Eye (tissue), 1 donor: ENCODE results near the gene SLC1A7.

ENCODE experiments used
- DNase-seq: peaks from one replicate; pipeline ENCODE4 v3.0.0-alpha.2; 2015

SLC1A7 gene

DNA sequence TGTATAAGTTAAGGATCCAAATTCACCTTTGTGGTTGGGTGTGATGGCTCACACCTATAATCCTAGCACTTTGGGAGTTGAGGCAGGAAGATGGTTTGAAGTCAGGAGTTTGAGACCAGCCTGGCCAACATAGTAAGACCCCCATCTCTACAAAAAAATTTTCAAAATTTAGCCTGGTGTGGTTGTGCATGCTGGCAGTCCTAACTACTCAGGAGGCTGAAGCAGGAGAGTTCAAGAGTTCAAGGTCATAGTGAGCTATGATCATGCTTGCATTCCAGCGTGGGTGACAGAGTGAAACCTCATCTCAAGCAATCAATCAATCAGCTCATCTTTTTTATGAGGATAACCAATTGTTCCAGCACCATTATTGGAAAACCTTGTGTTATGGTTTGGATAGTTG is 16.5 kb upstream of the SLC1A7 start:
- DNase-seq: no peak

DNA sequence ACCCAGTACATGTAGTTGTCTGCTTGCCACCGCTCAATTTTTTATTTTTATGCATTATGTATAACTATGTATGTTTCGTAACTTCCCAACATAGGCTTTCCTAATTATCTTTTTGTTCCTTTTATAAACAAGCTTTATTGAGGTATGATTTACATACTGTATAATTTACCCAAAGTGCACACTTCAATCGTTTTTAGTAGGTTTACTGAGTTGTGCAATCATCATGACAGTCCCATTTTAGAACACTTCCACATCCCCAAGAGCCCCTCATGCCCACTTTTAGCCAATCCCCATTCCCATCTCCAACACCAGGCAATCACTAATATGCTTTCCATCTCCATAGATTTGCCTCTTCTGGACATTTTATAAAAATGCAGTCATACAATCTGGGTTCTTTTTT is 14.3 kb upstream of the SLC1A7 start:
- DNase-seq: no peak

DNA sequence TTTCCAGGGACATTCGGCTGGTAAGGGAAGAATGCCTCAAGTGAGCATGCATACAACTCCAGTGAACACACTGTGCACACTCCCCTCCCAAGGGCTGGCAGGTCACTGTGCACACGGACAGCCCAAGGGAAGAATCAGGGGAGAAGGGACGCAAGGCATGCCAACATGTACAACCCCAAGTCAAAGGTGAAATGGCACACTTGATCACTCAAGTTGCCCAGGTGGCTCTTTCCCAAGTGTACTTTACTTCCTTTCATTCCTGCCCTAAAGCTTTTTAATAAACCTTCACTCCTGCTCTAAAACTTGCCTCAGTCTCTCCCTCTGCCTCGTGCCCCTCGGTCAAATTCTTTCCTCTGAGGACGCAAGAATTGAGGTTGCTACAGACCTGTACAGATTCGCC is 13.5 kb upstream of the SLC1A7 start:
- no peak for DNase-seq

DNA sequence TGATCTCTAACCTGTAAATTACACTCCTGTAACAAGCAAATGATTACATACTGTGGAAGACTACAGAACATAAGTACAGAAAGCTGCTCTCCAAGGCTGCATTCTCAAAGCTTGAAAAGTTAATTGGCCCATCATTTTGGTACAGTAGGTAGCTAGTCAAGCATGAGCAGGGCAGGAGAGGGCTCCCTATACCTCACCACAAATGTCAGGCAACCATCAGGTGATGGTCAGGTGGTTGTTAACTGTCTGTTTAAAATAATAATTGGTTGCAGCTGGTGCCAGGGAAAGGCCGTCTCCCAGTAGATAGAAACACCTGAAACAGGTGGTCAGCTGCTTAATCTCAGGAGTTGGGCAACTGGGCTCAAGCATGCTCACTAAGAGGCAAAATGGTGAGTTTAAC is 13.1 kb upstream of the SLC1A7 start:
- no peak for DNase-seq

DNA sequence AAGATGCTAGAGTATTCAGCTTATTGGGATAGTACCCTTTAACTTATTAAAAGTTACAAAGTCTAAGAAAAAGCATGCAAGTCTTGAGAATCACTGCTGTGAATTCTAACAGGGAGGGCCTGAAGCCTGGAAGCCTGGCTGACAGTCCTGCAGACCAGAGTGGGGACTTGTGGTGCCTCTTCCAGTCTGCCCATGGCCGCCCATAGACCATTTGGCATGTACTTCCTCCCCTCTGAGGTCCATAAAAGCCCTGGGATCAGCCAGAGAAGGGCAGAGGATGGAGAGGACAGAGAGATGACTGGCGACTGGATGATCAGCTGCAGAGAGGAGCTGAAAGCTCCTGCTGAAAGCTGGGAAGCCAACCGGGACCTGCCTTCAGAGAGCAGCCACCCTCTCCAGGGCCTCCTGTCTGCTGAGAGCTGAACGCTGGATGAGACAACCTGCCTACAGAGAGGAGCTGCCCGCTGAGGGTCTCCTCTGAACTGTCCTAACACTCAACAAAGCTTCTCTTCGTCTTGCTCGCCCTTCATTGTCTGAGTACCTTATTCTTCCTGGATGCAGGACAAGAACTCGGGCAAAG is 12.5 kb upstream of the SLC1A7 start:
- DNase-seq: no peak

DNA sequence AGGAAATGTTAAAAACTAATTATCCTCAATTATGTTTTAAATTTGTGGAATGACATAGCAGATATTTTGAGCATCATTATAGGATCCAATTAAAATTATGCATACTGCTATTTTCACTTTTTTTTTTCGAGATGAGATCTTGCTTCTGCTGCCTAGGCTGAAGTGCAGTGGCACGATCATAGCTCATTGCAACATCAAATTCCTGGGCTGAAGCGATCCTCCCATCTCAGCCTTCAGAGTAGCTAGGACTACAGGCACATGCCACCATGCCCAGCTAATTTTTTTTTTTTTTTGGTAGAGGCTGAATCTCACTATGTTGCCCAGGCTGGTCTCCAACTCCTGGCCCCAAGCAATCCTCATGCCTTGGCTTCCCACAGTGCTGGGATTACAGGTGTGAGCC is 11.3 kb upstream of the SLC1A7 start:
- no peak for DNase-seq

DNA sequence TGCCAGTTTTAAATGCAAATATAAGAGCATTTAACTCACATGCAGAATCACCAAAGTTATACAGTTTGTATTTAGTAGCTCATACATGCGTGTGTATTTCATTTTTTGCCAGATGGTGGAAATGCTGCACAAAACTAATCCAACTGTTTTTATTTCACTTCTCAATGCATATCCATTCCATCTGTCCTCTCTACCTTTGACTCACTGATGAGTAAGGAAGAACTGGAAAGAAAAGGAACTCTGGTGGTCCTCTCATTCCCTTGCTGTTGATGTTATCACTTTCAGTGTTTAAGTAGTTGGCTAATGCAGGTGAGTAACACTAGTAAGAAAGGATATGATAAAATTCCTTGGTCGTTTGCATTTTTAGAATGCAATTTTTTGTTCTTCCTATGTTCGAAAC is 5.7 kb upstream of the SLC1A7 start:
- DNase-seq: no peak

DNA sequence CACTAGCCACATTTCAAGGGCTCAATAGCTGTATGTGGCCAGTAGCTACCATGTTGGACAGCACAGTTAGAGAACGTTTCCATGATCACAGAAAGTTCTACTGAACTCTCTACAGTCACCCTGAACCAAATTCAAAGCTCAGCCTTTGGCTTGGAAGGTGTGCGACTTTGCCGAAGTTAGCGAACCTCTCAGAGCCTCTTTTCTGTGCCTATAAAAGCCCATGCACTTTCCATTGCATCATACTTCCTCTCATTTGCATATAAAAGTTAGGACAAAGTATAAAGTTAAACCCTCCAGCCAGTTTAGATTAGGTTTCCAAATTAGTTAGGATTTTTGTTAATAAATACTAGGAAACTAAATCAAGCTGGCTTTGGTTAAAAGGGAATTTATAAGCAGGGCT is 4.7 kb upstream of the SLC1A7 start:
- DNase-seq: no peak

DNA sequence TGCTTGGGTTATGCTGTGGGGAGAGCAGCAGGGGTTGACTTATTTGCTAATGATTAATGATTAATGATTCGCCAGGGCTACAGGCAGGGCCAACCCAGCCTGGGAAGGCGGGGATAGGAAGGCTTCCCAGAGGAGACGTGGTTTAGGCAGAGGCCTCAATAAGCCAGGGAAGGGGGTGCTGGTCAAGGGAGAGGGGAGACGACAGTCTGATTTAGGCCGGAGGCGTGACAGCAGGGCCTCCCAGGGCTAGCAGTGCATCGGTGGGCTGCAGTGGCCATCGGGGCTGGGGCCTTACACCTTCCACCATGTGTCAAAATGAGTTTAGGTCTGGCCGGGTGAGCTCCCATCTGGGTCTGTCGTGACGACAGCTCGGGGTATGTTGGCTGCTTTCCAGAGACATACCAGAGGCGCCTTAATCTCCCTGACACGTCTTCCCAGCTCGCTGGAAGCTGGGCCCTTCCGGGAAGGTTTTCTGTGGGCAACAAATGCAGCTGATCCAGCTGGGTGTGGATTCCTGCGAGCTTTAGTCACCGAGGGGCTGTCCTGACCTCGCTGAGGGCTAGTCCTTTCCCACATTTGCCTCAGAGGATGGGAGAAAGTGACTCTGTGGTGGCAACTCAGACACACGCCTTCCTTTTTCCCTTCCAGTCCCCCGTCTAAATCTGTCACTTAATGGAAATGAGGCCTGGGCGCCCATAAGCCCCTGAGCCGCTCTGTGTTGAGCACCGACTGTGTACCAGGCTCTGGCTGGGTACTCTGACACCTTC is 3.7 kb upstream of the SLC1A7 start:
- DNase-seq: peak; percentile 97

DNA sequence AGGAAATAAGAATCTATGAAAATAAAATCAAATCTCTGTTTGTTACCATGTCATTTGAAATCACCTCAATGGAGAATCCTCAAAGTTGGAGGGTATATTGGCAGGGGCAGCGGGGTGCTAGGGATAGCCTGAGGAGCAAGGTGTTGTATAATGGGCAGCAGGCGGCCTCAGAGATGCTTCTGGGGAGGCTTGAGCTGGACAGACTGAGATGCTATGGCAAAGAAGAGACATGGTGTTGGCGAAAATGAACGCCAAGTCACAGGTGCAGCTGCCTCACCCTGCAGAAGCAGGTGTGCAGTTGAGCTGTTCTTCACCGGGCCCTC is 3.1 kb upstream of the SLC1A7 start:
- DNase-seq: no peak

DNA sequence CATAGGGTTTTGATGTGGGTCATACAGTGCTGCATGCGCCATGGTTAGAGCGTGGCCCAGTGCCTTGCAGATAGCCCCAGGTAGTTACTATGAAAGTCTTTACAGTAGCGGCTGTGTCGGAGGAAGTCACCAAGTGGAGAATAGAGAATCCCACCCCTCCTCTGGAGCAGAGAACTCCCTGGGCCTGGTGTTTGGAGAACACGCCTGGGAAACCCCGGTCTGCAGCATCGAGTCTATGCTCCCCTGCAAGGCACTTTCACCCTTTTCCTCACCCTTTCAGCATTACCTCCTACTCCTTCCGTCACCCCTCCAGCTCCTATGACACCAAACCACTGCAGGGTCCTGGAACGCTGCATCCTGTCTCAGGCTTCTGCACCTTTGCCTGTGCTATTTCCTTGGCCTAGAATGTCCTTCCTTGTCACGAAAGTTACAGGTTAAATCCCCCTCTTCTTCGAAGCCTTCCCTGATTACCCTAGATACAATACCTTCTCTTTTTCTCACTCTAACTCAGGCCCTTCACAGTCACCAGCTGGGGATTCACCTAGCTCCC is 2.7 kb upstream of the SLC1A7 start:
- no peak for DNase-seq

DNA sequence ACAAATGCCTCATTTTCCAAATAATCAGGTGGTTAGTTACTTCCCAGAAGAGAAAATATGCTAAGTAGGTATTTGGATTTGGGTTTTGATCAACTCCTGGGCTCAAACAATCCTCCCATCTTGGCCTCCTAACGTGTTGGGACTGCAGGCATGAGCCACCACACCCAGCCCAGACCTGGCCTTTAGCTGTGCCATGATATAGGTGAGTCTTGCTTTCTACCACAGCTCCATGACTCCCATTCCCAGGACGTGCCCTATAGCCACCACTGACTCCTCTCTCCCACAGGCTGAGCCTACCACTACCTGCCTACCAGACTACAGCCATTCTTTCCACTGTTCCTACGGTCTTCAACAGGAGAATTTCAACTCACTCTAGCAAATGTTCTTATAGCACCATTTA is 1.8 kb upstream of the SLC1A7 start:
- no peak for DNase-seq

DNA sequence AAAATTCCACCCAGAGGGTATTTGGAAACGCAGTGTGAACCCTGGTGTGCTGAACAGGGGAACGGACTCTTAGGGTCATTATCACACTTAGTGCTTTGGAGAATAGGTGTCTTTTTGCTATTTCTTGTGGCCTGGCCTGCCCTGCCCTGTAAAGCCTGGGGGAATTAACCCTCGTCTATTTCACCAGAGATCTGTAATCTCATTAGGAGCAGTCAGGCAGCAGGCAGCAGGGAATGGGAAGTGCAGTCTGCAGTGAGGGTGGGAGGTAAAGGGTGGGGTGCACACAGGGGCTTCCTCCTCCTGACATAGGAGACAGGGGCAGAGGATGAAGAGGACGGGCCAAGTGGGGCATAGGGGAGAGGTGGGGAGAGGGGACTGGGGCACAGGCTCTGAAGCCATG is 1.1 kb upstream of the SLC1A7 start:
- DNase-seq: no peak

DNA sequence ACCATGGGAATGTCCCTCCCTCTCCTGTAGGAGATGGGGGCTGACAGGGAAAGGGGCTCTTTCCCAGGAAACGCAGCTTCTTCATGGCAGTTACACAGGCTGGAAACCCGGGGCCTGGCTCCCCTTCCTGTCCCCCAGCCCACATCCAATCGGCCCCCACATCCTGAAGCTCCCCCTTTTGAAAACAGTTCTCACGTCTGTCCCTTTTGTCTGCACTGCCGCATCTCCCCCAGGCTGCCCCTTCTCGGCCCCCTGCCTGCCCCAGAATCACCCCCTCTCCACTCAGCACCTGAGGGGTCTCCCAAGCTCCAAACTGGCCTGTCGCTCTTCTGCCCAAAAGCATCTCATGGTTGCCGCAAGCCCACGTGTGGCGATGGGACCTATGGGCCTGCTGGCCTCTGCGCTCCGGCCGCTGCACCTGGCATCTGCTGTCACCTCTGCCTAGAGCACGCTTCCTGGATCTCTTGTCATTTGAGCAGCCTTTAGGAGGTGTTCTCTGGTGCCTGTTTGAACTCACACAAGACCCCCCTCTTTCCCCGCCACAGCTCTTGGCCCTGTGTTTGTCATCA is 867 bp downstream of the SLC1A7 start:
- no peak for DNase-seq

DNA sequence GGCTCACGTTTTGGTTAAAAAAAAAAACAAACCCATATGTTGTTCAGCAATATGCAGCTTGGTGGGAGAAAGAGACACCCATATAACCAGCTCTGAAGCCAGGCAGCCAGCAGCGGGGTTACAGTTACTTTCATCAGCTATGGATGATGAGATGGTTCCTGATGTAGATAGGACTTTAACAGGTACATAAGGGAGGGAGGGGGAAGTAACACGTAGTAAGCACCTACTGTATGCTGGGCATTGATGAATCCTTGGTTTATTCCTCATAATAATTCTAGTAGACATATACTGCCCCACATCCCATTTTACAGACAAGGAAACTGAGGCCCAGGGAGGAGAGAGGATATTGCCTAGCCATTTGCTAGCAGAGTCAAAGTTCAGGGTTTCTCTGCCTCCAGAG is 2.0 kb downstream of the SLC1A7 start:
- DNase-seq: no peak

DNA sequence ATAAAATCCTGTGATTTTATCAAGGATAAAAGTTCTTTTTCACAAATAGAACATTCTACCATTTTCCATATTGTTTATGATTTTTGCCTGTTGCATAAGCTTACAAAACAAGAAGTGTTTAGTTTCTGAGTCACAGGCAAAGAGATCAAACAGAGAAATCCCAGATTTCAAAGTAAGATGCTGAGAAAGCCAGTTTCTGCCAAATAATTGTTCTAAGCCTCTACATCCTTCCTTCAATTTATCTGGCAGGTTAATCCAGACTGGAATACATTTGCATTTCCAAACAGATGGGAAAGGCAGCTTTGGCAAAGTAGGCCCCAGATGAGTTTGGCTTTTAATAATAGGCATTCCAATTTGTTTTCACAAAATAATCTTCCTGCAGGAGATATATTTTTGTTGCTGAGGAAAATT is 2.5 kb downstream of the SLC1A7 start:
- DNase-seq: no peak

DNA sequence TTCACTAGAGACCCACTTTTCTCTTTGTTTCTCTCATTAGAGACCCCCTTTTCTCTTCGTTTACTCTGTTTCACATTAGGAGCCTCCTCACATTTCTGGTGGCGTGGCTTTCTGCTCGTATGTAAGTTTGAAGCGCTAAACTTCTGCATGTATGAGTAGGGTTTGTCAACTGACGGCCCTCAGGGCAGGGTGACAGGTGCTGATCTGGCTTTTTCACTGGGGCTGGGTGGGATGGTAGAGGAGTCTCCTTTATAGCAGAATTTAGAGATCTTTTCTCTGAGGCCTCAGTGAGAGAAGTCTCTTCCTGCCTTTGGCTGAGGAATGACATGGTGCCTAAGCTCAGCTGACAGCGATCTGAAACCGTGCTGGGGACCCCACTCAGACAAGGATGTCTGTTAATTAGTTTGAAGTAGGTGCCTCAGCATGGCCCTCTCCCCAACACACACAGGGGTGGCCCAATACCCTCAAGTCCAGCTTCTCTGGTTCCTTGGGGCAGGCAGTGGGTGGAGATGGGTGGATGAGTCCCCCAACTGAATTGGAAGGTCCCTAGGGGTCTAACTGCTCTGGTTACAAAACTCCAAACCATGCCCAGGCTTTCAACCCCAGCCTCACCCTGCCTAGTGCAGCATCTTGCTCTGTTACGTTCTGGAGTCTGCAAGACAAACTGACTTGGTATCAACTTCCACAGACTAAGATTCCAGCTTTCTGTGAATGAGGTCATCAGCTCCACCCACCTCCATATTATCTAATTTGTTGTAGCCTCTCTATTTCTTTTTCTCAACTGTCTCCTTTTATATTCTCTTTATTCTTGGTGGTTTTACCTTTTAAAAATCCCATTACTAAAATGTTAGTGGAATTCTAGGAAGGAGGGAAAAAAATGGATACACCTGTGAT is 3.2 kb downstream of the SLC1A7 start:
- no peak for DNase-seq

DNA sequence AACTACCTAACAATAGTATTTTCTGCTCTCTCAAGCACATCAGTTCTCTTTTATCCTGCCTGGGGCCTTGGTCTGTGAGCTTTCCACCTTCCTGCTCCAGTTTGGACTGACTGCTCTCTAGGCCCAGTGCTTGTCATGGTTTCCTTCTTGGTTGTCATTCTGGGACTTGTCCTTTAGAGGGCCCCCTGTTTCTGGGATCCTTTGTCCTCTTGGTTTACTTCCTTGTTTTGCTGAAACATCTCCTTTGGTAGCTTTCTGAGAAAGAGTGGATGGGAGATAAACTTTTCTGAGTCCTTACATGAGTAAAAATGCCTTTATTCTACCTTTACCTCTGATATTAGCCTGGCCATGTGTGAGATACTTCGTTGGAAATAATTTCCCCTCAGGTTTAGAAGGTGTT is 4.7 kb downstream of the SLC1A7 start:
- no peak for DNase-seq

DNA sequence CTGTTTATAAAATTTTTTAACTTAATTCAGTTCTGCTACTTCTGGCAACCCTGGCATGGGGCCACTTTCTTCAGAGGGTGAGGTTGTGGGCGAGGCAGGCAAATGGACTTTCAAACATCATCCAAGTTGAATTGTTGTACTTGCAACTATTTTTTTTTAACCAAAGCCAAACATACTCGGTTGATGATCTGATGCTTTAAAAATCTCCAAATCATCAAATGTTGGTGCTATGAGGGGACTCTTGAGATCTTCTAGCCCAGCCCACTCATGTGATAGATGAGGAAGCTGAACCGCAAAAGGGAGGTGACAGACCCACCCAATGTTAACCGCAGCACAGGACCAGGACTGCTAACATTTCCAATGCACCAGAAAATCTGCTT is 6.7 kb downstream of the SLC1A7 start:
- DNase-seq: no peak

DNA sequence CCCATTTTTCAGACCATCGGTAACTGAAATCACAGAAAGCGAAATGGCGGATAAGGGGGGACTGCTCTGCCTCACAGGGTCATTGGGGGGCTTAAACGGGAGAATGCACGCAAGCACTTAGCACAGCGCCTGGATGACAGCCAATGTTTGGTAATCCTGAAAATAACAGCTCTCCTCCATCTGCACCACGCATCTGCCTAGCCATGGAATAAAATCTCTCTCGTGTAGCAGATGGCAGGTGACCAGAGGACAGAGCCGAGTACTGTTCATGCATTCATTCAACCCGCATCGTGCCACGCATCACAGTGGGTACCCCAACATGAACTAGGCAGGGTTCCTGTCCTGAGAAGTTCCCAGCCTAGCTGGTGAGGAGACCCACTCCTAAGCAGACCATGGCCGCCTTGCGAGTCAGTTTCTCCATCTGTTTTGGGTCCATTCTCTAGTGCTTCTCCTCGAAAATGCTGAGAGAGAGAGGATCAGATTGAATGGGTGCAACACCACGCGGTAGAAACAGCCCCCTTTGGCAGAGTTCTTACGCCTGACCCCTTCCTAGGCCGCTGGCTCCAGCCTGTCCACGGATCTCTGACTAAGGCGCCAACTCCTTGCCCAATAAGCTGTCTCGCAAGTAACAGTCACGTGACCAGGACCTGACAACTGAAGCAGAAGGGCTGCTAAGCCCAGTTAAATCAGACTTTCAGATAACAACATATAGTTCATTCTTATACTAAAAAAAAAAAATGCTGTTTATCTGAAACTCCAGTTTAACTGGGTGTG is 7.3 kb downstream of the SLC1A7 start:
- DNase-seq: peak; percentile 56

DNA sequence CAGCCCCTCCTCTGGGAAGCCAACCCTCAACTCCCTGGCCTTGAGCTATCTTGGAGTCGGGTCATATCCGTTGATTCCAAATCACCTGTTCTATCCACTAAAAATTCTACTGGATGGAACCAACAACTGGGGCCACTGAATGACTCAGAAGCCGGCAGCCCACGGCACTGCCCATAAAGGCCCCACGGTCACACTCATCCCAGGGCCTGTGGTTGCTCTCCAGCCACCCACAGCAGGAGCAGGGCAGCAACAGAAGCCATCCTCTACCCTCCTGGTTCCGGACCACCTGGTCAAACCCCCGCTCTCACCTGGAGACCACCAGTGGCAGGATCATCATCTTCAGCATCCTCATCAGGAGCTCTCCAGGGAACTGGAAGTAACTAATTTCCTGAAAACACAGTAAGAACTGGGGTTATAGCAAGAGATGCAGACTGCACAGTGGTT is 8.4 kb downstream of the SLC1A7 start:
- no peak for DNase-seq

DNA sequence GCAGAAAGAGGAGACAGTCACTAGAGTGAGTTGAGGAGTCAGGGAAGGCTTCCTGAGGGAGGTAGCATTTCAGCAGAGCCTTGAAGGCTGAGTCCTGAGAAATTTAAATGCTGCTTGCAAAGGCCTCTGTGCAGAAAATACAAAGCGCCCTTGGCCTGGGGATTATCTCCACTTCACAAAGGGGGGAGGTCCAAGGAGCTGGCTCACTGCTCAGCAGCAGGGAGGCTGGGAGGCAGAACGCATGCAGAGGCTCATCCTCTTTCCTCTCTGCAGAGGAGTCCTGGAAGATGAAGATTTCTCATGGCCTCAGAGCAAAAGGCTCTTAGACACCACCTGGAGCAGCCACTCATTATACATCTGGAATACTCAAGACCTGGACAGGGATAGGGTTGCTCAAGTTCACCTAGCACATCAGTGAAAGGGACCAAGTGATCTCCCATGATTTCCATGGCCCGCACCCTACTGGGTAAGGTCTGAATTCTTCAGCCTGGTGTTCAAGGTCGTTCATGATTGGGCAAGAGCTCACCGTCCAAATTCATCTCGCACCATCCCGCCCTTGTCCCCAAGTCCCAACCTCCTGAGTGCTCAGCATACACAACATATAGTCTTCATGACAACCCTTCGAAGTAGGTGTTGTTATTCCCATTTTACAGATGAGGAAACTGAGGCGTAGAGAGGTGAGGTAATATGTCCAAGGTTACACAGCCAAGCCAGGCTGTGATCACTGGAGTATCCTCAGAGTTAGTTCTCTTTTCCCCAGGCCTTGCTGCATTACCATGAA is 9.0 kb downstream of the SLC1A7 start:
- no peak for DNase-seq
